Right atrium auricular region (tissue), 2 donors: ENCODE data around the gene SPSB1. TPM values are rescaled to one million over a fixed set of nuclear protein-coding genes. Genes with fewer than 3 reads are reported as not detected.

Source experiments
- DNase-seq: peaks from one replicate; pipeline ENCODE4 v3.0.0-alpha.2; 2019; ENCODE audit warnings: low spot score
- H3K27ac ChIP-seq, 2 donors: fragments of 200-600 bp; sonication (generic); 1 replicate in 1 of 2; 2 replicates in 1 of 2; pipeline ENCODE4 v1.5.1; 2016 to 2019
- H3K27me3 ChIP-seq, 2 donors: fragments of 200-600 bp; sonication (generic); one replicate each; pipeline versions ENCODE4 v1.5.1 to v1.6.0; 2017 to 2019
- H3K36me3 ChIP-seq: fragments of 200-600 bp; sonication (generic); one replicate; pipeline ENCODE4 v1.5.1; 2016
- H3K4me1 ChIP-seq, 2 donors: fragments of 200-600 bp; sonication (generic); one replicate each; pipeline versions ENCODE4 v1.5.1 to v1.6.0; 2017 to 2019
- H3K4me3 ChIP-seq, 2 donors: fragments of 200-600 bp; sonication (generic); 1 replicate in 1 of 2; 2 replicates in 1 of 2; pipeline ENCODE4 v1.5.1; 2017 to 2019; ENCODE audit warnings: mild to moderate bottlenecking in 1 of 2, moderate library complexity in 1 of 2
- H3K9me3 ChIP-seq, 2 donors: fragments of 200-600 bp; sonication (generic); one replicate each; pipeline ENCODE4 v1.5.1; 2019
- total RNA-seq, 2 donors: library from RNA; depleted of rRNA; stranded (reverse); fragments of >200 nt; gene quantifications; one replicate each; pipeline ENCODE4 v1.1.0, GENCODE V29; 2016
- TF ChIP-seq, protein P1 (sequence below), 2 donors: fragments of 200-600 bp; sonication (generic); IDR thresholded peaks; one replicate each; pipeline ENCODE4 v1.5.1; 2019; ENCODE audit warnings: antibody characterized with exemption in 2 of 2

Gene SPSB1
- total RNA-seq, 2 donors from 2014 or later = 20.1 to 20.8 TPM

DNA sequence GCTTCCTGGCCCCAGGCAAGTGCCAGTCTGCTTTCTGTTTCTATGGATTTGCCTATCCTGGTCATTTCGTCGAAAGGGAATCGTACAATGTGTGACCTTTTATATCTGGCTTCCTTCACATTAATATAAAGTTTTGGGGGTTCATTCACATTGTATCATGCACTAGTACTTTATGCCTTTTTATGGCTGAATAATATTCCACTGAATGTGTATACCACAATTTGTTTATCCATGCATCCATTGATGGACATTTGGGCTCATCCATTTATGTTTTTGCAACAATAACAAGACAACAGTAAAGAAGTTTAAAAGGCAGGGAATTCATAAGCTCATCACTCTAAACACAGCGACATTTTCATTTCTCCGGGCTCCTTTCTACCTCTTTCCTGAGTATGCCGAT is 50.6 kb downstream of the SPSB1 start:
- Histone ChIP-seq H3K36me3 (no peaks in the 10 kb centered on the region), H3K4me1 (peaks cover 0 to 48% of the 10 kb centered on the region in 2 donors), H3K4me3 (no peak overlapping the region), H3K27ac (no peak overlapping the region), H3K27me3 (no peaks in the 10 kb centered on the region), H3K9me3 (peaks cover 0 to 5% of the 10 kb centered on the region in 2 donors)
- TF ChIP-seq, protein P1, sequence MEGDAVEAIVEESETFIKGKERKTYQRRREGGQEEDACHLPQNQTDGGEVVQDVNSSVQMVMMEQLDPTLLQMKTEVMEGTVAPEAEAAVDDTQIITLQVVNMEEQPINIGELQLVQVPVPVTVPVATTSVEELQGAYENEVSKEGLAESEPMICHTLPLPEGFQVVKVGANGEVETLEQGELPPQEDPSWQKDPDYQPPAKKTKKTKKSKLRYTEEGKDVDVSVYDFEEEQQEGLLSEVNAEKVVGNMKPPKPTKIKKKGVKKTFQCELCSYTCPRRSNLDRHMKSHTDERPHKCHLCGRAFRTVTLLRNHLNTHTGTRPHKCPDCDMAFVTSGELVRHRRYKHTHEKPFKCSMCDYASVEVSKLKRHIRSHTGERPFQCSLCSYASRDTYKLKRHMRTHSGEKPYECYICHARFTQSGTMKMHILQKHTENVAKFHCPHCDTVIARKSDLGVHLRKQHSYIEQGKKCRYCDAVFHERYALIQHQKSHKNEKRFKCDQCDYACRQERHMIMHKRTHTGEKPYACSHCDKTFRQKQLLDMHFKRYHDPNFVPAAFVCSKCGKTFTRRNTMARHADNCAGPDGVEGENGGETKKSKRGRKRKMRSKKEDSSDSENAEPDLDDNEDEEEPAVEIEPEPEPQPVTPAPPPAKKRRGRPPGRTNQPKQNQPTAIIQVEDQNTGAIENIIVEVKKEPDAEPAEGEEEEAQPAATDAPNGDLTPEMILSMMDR (IDR thresholded peaks at IDR 0.05) = no peak
- no peak for DNase-seq

GRCh38 chr1:9344426-9345200 is 51.9 kb downstream of the SPSB1 start:
- Histone ChIP-seq H3K4me3 (no peak overlapping the region), H3K27ac (peak overlapping the region in 1 of 2 donors; percentile 13), H3K27me3 (no peaks in the 10 kb centered on the region), H3K9me3 (peaks cover 0 to 5% of the 10 kb centered on the region in 2 donors), H3K4me1 (peaks cover 0 to 43% of the 10 kb centered on the region in 2 donors), H3K36me3 (no peaks in the 10 kb centered on the region)
- TF ChIP-seq, protein P1 (IDR thresholded peaks at IDR 0.05) = no peak
- no peak for DNase-seq

DNA sequence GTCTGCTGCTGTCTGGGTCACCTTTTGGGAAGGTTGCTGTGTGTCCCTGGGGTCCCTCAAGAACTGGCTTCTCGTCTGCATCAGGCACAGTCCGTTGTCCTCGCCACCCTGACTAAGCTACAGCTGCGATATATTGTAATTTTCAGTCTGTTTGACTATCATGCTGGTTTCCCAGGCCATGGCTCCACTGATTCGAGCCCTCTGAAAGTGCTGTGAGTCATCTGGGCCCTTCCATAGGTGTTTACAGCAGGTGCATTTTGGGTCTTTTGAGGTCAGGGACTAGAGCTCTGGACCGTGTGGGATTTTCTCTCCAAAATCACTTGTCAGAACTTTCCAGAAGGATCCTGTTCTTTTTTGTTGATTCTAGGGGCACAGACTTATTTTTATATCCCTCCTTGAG is 52.8 kb downstream of the SPSB1 start:
- H3K9me3 ChIP-seq = peaks cover 0 to 5% of the 10 kb centered on the region in 2 donors
- no peak overlapping the region for H3K4me3 ChIP-seq
- peaks cover 0 to 37% of the 10 kb centered on the region in 2 donors for H3K4me1 ChIP-seq
- TF ChIP-seq, protein P1 (IDR thresholded peaks at IDR 0.05) = no peak
- H3K27ac ChIP-seq = no peak overlapping the region
- DNase-seq = no peak
- H3K36me3 ChIP-seq = no peaks in the 10 kb centered on the region
- no peaks in the 10 kb centered on the region for H3K27me3 ChIP-seq

- H3K4me3 ChIP-seq = no peak overlapping the region
- no peaks in the 10 kb centered on the region for H3K36me3 ChIP-seq
- TF ChIP-seq, protein P1 (IDR thresholded peaks at IDR 0.05) = no peak
- peaks cover 0 to 33% of the 10 kb centered on the region in 2 donors for H3K4me1 ChIP-seq
- no peak for DNase-seq
- no peaks in the 10 kb centered on the region for H3K27me3 ChIP-seq
- peaks cover 0 to 5% of the 10 kb centered on the region in 2 donors for H3K9me3 ChIP-seq
- no peak overlapping the region for H3K27ac ChIP-seq
Measured at GRCh38 chr1:9345922-9346321, 53.2 kb downstream of the SPSB1 start.

GRCh38 chr1:9346566-9346965 is 53.9 kb downstream of the SPSB1 start:
- TF ChIP-seq, protein P1 (IDR thresholded peaks at IDR 0.05) = no peak
- peaks cover 0 to 29% of the 10 kb centered on the region in 2 donors for H3K4me1 ChIP-seq

More at GRCh38 chr1:9346566-9346965, 53.9 kb downstream of the SPSB1 start:
- Histone ChIP-seq H3K9me3 (peaks cover 0 to 5% of the 10 kb centered on the region in 2 donors), H3K27me3 (no peaks in the 10 kb centered on the region), H3K27ac (no peak overlapping the region), H3K36me3 (no peaks in the 10 kb centered on the region), H3K4me3 (no peak overlapping the region)
- DNase-seq = no peak
